HUES48 (cell line): ENCODE measurements around the gene FAM180A.
"Not testable (repeated sequence)": the region's sequence is repeated elsewhere in the genome, so short reads cannot be mapped to it uniquely, and the experiment has no call there.

Experiments used
- H3K27ac ChIP-seq: one replicate; pipeline ENCODE4 v1.7.0; 2013; ENCODE audit warnings: low read depth, low read length, inconsistent platforms
- H3K27me3 ChIP-seq: 2 replicates; pipeline ENCODE4 v1.6.1; 2013; ENCODE audit warnings: mild to moderate bottlenecking, low read length; ENCODE audit not compliant: control insufficient read depth, insufficient read depth
- H3K36me3 ChIP-seq: 2 replicates; pipeline ENCODE4 v1.6.1; 2013; ENCODE audit warnings: low read length; ENCODE audit not compliant: control insufficient read depth, insufficient read depth
- H3K4me1 ChIP-seq: 2 replicates; pipeline ENCODE4 v1.6.1; 2013; ENCODE audit warnings: mild to moderate bottlenecking, low read length; ENCODE audit not compliant: control insufficient read depth, insufficient read depth
- H3K4me3 ChIP-seq: 2 replicates; pipeline ENCODE4 v1.5.1; 2013; ENCODE audit warnings: mild to moderate bottlenecking, low read depth, low read length
- H3K9ac ChIP-seq: 2 replicates; pipeline ENCODE4 v1.6.1; 2013; ENCODE audit warnings: mild to moderate bottlenecking, low read depth, low read length, moderate library complexity
- H3K9me3 ChIP-seq: 2 replicates; pipeline ENCODE4 v1.6.1; 2013; ENCODE audit warnings: low read length; ENCODE audit not compliant: control insufficient read depth, insufficient read depth

Gene FAM180A

GRCh38 chr7:135737306-135737647 is 11.3 kb downstream of the FAM180A start:
- not testable (repeated sequence) for H3K27ac ChIP-seq

DNA sequence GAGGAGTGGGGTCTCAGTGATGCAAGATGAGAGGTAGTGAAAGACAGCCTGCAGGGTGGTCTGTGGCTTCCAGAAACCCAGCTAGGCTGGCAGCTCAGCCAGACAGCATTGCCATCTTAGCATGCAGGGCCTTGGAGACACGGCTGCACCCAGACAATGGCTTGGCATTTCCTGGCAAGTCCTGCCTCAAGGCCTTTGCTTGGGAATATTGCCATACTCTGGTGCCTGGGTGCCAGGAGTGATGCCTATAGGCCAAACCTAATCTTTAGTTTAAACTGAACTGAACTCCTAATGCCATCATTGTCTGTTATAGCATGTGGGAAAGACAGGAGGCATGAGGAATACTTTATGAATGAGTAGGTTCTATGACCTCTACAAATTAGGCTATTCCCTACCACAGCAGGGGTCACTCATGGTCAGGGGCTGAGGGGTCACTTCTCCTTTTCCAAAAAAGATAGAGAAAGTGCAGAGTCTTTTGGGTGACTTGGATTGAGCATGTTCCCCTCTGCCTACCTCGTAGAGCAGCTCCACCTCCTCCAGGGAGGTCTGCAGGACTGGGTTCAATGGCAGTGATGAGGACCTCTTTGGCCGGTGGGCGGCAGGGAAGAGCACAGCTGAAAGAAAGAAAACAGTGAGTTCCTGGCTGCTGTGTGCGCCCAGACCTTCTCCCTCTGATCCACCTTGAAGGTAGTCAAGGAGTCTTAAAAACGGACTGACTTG is 11.9 kb downstream of the FAM180A start:
- no peak overlapping the region for H3K27ac ChIP-seq
- H3K36me3 ChIP-seq, result no peaks in the 10 kb centered on the region
- no peaks in the 10 kb centered on the region for H3K27me3 ChIP-seq
- H3K9ac ChIP-seq, result no peak overlapping the region
- no peaks in the 10 kb centered on the region for H3K9me3 ChIP-seq
- H3K4me3 ChIP-seq, result no peak overlapping the region
- H3K4me1 ChIP-seq, result no peaks in the 10 kb centered on the region

More at GRCh38 chr7:135737306-135737647, 11.3 kb downstream of the FAM180A start:
- not testable (repeated sequence) for H3K27me3 ChIP-seq, H3K36me3 ChIP-seq, H3K9ac ChIP-seq, H3K4me1 ChIP-seq, H3K9me3 ChIP-seq, H3K4me3 ChIP-seq

DNA sequence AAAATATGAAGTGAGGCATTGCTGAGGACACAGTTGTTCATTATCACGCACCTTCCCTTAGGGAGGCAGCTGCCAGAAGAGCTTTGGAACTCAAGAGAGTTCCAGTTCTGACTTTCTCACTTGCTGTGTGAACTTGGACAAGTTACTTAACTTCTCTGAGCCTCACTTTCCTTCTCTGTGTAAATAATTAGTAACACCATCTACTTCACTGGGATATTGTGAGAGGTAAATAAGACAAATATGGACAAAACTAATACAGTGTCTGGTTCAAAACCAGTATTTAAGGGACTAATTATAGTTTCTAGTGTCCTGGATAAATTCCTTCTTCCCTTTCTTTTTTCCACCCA is 14.3 kb downstream of the FAM180A start:
- Histone ChIP-seq H3K9ac (no peak overlapping the region), H3K36me3 (no peaks in the 10 kb centered on the region)

GRCh38 chr7:135733603-135734342 is 14.8 kb downstream of the FAM180A start:
- H3K4me1 ChIP-seq, result peaks cover 2% of the 10 kb centered on the region; the same call in 1 of the 2 replicates
- no peak overlapping the region for H3K9ac ChIP-seq
- no peaks in the 10 kb centered on the region for H3K36me3 ChIP-seq
- H3K27me3 ChIP-seq, result no peaks in the 10 kb centered on the region
- H3K27ac ChIP-seq, result no peak overlapping the region
- H3K9me3 ChIP-seq, result no peaks in the 10 kb centered on the region
- H3K4me3 ChIP-seq, result no peak overlapping the region

More for the DNA sequence above, 14.3 kb downstream of the FAM180A start:
- H3K4me1 ChIP-seq, result no peaks in the 10 kb centered on the region
- H3K9me3 ChIP-seq, result no peaks in the 10 kb centered on the region
- H3K27ac ChIP-seq, result no peak overlapping the region
- no peak overlapping the region for H3K4me3 ChIP-seq
- H3K27me3 ChIP-seq, result no peaks in the 10 kb centered on the region

GRCh38 chr7:135731131-135731530 is 17.5 kb downstream of the FAM180A start:
- Histone ChIP-seq H3K27me3 (no peaks in the 10 kb centered on the region), H3K4me1 (peaks cover 7% of the 10 kb centered on the region), H3K4me3 (no peak overlapping the region), H3K9me3 (no peaks in the 10 kb centered on the region), H3K27ac (no peak overlapping the region), H3K9ac (no peak overlapping the region), H3K36me3 (no peaks in the 10 kb centered on the region)

DNA sequence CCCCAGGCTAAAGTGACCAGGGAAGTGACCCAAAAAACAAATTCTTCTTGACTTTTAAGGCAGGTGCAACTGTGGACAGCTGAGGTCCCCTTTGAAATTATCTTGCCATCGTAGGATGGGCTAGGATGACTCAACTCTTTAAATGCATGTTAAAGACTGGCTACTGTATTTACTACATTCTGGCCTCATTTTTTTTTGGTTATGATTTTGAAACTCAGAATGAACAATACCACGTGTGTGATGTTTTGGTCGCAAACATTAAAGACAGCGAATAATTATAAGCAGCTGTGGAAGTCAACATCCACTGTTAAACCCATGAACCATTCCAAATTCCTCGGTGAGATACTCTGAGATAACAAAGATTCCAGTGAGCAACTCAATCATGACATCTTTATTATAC is 19.4 kb downstream of the FAM180A start:
- H3K27ac ChIP-seq, result no peak overlapping the region
- H3K4me1 ChIP-seq, result peaks cover 7% of the 10 kb centered on the region
- H3K9me3 ChIP-seq, result no peaks in the 10 kb centered on the region
- no peak overlapping the region for H3K4me3 ChIP-seq
- no peaks in the 10 kb centered on the region for H3K36me3 ChIP-seq
- H3K27me3 ChIP-seq, result no peaks in the 10 kb centered on the region
- no peak overlapping the region for H3K9ac ChIP-seq

- H3K27ac ChIP-seq, result peak within 1 kb of the TSS; percentile 53
- no peaks in the 10 kb centered on the region for H3K9me3 ChIP-seq
- H3K27me3 ChIP-seq, result no peaks in the 10 kb centered on the region
- peak within 1 kb of the TSS; percentile 53; the same call in 1 of the 2 replicates for H3K4me3 ChIP-seq
- H3K4me1 ChIP-seq, result peaks cover 7% of the 10 kb centered on the region
- no peak within 1 kb of the TSS for H3K9ac ChIP-seq
- no peaks in the 10 kb centered on the region for H3K36me3 ChIP-seq
These were observed 20.4 kb downstream of the FAM180A start, which contains the start of gene SLC13A4 for GRCh38 chr7:135728136-135728669. Gene SLC13A4 (minus strand): TSS chr7:135728186. CDS start chr7:135727496, 690 bp downstream.

DNA sequence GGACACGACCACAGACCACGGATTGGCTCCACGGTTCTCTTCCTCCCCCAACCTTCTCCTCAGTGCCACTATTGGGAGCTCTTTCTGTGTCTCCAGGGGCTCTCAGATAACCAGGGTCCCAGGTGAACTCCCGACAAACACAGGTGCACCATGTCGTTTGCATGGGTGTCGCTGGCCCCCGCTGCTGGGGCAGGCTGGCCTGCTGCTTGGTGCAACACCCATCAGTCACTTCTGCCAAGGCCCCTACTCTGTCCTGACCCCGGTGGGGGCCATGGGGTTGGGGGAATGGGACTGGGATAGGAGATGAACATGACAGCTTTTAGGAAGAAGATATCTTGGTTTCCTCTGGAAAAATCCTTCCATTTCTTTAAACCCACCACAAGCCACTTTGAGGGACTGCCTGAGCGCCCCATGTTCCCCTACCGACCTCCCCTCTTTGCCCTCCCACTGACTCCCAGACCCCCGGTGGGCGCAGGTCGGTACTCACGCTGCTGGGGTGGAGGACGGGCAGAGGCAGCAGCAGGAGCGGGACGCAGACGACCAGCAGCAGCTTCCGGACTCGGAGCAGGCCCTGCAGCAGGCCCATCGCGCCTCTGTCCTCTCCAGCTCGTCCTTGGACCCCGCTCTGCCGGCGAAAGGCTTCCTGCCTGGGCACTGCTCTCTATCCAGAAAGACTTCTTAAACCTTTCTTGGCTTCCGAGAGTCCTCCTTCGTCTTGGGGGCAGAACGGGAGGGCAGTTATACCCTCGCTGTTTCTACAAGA is 21.5 kb downstream of the FAM180A start:
- Histone ChIP-seq H3K4me1 (peaks cover 7% of the 10 kb centered on the region), H3K36me3 (no peaks in the 10 kb centered on the region), H3K27ac (no peak overlapping the region), H3K4me3 (no peak overlapping the region), H3K27me3 (no peaks in the 10 kb centered on the region), H3K9me3 (no peaks in the 10 kb centered on the region), H3K9ac (no peak overlapping the region)

- Histone ChIP-seq H3K27ac (no peak overlapping the region), H3K4me1 (peaks cover 7% of the 10 kb centered on the region), H3K36me3 (no peaks in the 10 kb centered on the region), H3K4me3 (no peak overlapping the region), H3K9me3 (no peaks in the 10 kb centered on the region), H3K27me3 (no peaks in the 10 kb centered on the region), H3K9ac (no peak overlapping the region)
These were observed 22.3 kb downstream of the FAM180A start for GRCh38 chr7:135726276-135726788.

- H3K27me3 ChIP-seq, result no peaks in the 10 kb centered on the region
- no peak overlapping the region for H3K4me3 ChIP-seq
- H3K9me3 ChIP-seq, result no peaks in the 10 kb centered on the region
- no peak overlapping the region for H3K9ac ChIP-seq
- H3K36me3 ChIP-seq, result no peaks in the 10 kb centered on the region
- H3K27ac ChIP-seq, result no peak overlapping the region
- H3K4me1 ChIP-seq, result peaks cover 2% of the 10 kb centered on the region
These were observed 25.2 kb downstream of the FAM180A start for GRCh38 chr7:135723411-135723810.
